Common myeloid progenitor, CD34-positive (primary cell): Measurements from ENCODE around the gene SPACA1. TPM values are rescaled to one million over a fixed set of nuclear protein-coding genes. Genes with fewer than 3 reads are reported as not detected.
A peak's percentile ranks its signal among the peaks of the same experiment; 100 is the strongest.
"Not testable (repeated sequence)": the region's sequence is repeated elsewhere in the genome, so short reads cannot be mapped to it uniquely, and the experiment has no call there.

Source experiments
- CTCF ChIA-PET: fragments of 350-600 bp; sonication (Branson Sonifier 250); formaldehyde crosslinking; loops from one replicate; lab custom pipeline; 2021; ENCODE audit warnings: antibody characterized with exemption; lab: Charles Lee
- POLR2A ChIA-PET: fragments of 350-600 bp; sonication (Branson Sonifier 250); formaldehyde crosslinking; loops from one replicate; lab custom pipeline; 2021; ENCODE audit warnings: antibody characterized with exemption; lab: Charles Lee
- DNase-seq, 3 donors: peaks; one replicate each; pipeline versions ENCODE4 v3.0.0 to v3.0.0-alpha.2; 2013
- H3K27ac ChIP-seq, 2 experiments: 1 replicate in 1 of 2; 2 replicates in 1 of 2; pipeline ENCODE4 v1.7.0; 2013; ENCODE audit warnings: inconsistent platforms in 2 of 2, low read length in 2 of 2, mild to moderate bottlenecking in 2 of 2, low read depth in 1 of 2, moderate library complexity in 1 of 2; ENCODE audit not compliant: severe bottlenecking in 2 of 2, insufficient read depth in 1 of 2, poor library complexity in 1 of 2
- H3K27me3 ChIP-seq, 5 experiments: replicated peaks in 2 of 5; 1 replicate in 3 of 5; 2 replicates in 2 of 5; pipeline versions ENCODE4 v1.6.1 to v1.7.0; 2013; ENCODE audit warnings: low read length in 4 of 5, mild to moderate bottlenecking in 2 of 5, moderate library complexity in 2 of 5, inconsistent platforms in 1 of 5; ENCODE audit not compliant: insufficient read depth in 5 of 5, control insufficient read depth in 4 of 5
- H3K36me3 ChIP-seq, 4 experiments: 1 replicate in 2 of 4; 2 replicates in 2 of 4; pipeline versions ENCODE4 v1.6.1 to v1.7.0; 2013; ENCODE audit warnings: low read length in 3 of 4, control low read depth in 1 of 4, mild to moderate bottlenecking in 1 of 4; ENCODE audit not compliant: control insufficient read depth in 4 of 4, insufficient read depth in 4 of 4
- H3K4me1 ChIP-seq, 4 experiments: 1 replicate in 3 of 4; 2 replicates in 1 of 4; pipeline versions ENCODE4 v1.6.1 to v1.7.1; 2013; ENCODE audit warnings: low read length in 3 of 4, mild to moderate bottlenecking in 3 of 4, control low read depth in 1 of 4, inconsistent platforms in 1 of 4, moderate library complexity in 1 of 4; ENCODE audit not compliant: control insufficient read depth in 4 of 4, insufficient read depth in 4 of 4; ENCODE audit errors: control extremely low read depth in 1 of 4
- H3K4me3 ChIP-seq, 7 experiments: 1 replicate in 4 of 7; 2 replicates in 3 of 7; pipeline versions ENCODE4 v1.5.1 to v1.7.0; 2013; ENCODE audit warnings: mild to moderate bottlenecking in 7 of 7, low read length in 6 of 7, moderate library complexity in 6 of 7, inconsistent platforms in 2 of 7, low read depth in 2 of 7, control low read depth in 1 of 7; ENCODE audit not compliant: insufficient read depth in 4 of 7, control insufficient read depth in 1 of 7; ENCODE audit errors: extremely low read depth in 1 of 7
- H3K9me3 ChIP-seq, 5 experiments: 1 replicate in 4 of 5; 2 replicates in 1 of 5; pipeline versions ENCODE4 v1.6.1 to v1.7.1; 2013; ENCODE audit warnings: low read length in 4 of 5, mild to moderate bottlenecking in 2 of 5, inconsistent platforms in 1 of 5, low read depth in 1 of 5, moderate library complexity in 1 of 5; ENCODE audit not compliant: control insufficient read depth in 4 of 5, insufficient read depth in 2 of 5; ENCODE audit errors: control extremely low read depth in 1 of 5
- WGBS: methylation state at CpG from one replicate; pipeline ENCODE4 v1.1.5; 2013; ENCODE audit not compliant: insufficient coverage; 5-methylcytosine and 5-hydroxymethylcytosine counted together
- polyA plus RNA-seq: library from polyadenylated mRNA; unstranded; fragments of 120-200 nt; gene quantifications from one replicate; pipeline ENCODE4 v1.2.1, GENCODE V29; 2013

The SPACA1 gene, protein sequence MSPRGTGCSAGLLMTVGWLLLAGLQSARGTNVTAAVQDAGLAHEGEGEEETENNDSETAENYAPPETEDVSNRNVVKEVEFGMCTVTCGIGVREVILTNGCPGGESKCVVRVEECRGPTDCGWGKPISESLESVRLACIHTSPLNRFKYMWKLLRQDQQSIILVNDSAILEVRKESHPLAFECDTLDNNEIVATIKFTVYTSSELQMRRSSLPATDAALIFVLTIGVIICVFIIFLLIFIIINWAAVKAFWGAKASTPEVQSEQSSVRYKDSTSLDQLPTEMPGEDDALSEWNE
- polyA plus RNA-seq = not detected

GRCh38 chr6:88047510-88048150 is at the start of gene SPACA1:
Gene SPACA1, plus strand, starts transcription at chr6:88047841. Its CDS starts 65 bp downstream, at chr6:88047906.
- WGBS = 63% methylated on average over 68 of the region's 77 CpGs
- no peak within 1 kb of the TSS for H3K27ac ChIP-seq
- ChIA-PET CTCF (no interaction called here), POLR2A (no interaction called here)
- no peaks in the 10 kb centered on the region for H3K36me3 ChIP-seq
- no peak for DNase-seq
- H3K27me3 ChIP-seq = peaks cover 0 to 15% (median 3%) of the 10 kb centered on the region in 5 experiments
- H3K4me3 ChIP-seq = no peak within 1 kb of the TSS
- peaks cover 0 to 10% (median 6%) of the 10 kb centered on the region in 5 experiments for H3K9me3 ChIP-seq
- H3K4me1 ChIP-seq = no peaks in the 10 kb centered on the region

DNA sequence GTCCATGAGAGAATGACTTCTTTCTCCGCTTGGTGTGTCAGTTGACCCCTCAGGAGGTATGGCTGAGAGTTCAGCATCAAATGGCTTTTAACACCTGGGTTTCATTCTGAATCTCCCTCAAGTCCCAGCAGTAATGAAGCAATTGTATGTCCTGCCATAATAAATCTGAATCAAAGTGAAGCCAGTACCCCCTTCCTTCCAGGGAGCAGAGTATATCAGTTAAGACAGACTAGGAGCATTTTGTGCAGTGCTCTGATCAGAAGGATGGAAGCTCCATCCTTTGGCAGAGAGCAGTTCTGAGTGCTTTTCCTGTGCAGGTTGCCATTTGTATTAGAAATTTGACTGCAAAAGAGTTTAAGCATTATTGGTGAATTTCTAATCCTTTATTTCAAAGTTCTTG is 46.9 kb upstream of the SPACA1 start:
- POLR2A ChIA-PET = no interaction called here

DNA sequence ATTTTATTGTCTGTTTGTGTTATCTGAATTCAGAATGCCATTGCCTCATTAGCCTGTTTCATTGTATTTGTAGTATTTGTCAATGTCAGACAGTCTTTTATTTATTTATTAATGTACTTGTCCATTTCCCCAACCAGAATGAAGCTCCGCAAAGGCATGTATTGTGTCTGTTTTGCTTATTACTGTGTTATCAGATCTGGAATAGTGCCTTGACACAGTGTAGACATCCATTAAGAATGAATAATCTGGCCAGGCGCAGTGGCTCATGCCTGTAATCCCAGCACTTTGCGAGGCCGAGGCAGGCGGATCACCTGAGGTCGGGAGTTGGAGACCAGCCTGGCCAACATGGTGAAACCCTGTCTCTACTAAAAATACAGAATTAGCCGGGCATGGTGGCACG is 46.4 kb upstream of the SPACA1 start:
- H3K4me3 ChIP-seq, H3K4me1 ChIP-seq, H3K27ac ChIP-seq, H3K36me3 ChIP-seq, POLR2A ChIA-PET, CTCF ChIA-PET, H3K9me3 ChIP-seq, H3K27me3 ChIP-seq, DNase-seq: not testable (repeated sequence)
- 98% methylated on average over 5 of the region's 8 CpGs for WGBS

More for the DNA sequence above, 46.9 kb upstream of the SPACA1 start:
- Histone ChIP-seq H3K27ac (no peak overlapping the region), H3K4me1 (no peaks in the 10 kb centered on the region), H3K36me3 (no peaks in the 10 kb centered on the region), H3K27me3 (no peaks in the 10 kb centered on the region), H3K9me3 (no peaks in the 10 kb centered on the region), H3K4me3 (no peak overlapping the region)
- WGBS = 86% methylated on average over 1 of the region's 1 CpG
- no peak for DNase-seq
- CTCF ChIA-PET = no interaction called here

DNA sequence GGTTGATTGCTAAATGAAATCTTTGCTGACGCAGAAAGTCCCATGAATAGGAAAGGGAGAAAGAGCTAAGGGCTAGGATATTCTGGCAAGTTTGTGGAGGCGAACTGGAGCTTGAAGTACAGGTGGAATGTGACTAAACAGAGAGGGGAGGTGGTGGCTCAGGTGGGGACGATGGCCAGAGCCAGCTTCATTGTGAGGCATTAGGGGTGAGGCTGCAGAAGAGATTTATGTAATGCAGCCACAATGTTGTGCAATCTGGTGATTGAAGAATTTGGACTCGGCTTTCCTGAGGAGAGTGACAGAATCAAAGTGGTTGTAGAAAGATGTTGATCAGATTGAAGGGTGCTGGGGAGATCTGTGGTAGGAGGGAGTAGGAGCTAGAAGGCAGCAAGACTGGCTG is 42.9 kb upstream of the SPACA1 start:
- CTCF ChIA-PET = no interaction called here
- WGBS = 69% methylated on average over 4 of the region's 4 CpGs
- POLR2A ChIA-PET = no interaction called here
- Histone ChIP-seq H3K36me3 (no peaks in the 10 kb centered on the region), H3K27me3 (no peaks in the 10 kb centered on the region), H3K4me1 (peaks cover 0 to 13% (median 0%) of the 10 kb centered on the region in 4 experiments), H3K27ac (no peak overlapping the region), H3K4me3 (no peak overlapping the region), H3K9me3 (no peaks in the 10 kb centered on the region)
- no peak for DNase-seq

DNA sequence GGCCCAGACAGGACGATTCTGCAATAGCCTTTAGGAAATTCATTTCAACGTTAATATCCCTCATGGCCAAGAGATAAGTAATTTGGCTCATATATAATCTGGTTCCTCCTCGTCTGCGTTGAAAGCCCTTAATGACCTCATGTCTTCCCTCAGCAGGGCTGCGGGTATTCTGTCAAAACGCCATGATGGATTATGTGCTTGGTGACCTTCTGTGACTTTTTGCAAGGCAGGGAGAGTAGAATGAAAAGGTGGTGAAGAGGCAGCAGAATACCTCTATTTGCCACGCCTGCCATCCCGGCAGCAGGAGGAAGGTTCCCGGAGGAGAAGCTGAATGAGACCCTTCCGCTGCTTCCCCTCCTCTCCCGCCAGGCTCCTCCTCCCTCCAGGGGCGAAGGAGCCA is 41.1 kb upstream of the SPACA1 start:
- H3K4me3 ChIP-seq = no peak overlapping the region
- H3K9me3 ChIP-seq = no peaks in the 10 kb centered on the region
- 100% methylated on average over 3 of the region's 12 CpGs for WGBS
- H3K36me3 ChIP-seq = no peaks in the 10 kb centered on the region
- CTCF ChIA-PET = no interaction called here
- H3K27ac ChIP-seq = no peak overlapping the region
- H3K27me3 ChIP-seq = no peaks in the 10 kb centered on the region
- no peak for DNase-seq
- peaks cover 0 to 13% (median 0%) of the 10 kb centered on the region in 4 experiments for H3K4me1 ChIP-seq
- POLR2A ChIA-PET = no interaction called here

GRCh38 chr6:88008411-88008810 is 39.2 kb upstream of the SPACA1 start:
- 80% methylated on average over 1 of the region's 4 CpGs for WGBS

GRCh38 chr6:88008831-88009231 is 38.8 kb upstream of the SPACA1 start:
- Histone ChIP-seq H3K9me3 (no peaks in the 10 kb centered on the region), H3K4me3 (peak overlapping the region in 1 of 7 experiments; percentile 36), H3K4me1 (peaks cover 0 to 13% (median 0%) of the 10 kb centered on the region in 4 experiments), H3K27me3 (no peaks in the 10 kb centered on the region), H3K27ac (no peak overlapping the region), H3K36me3 (no peaks in the 10 kb centered on the region)
- WGBS = 40% methylated on average over 1 of the region's 2 CpGs
- ChIA-PET CTCF (no interaction called here), POLR2A (no interaction called here)
- DNase-seq = peak in 1 of 3 donors; percentile 10

More at GRCh38 chr6:88008411-88008810, 39.2 kb upstream of the SPACA1 start:
- Histone ChIP-seq H3K27me3 (no peaks in the 10 kb centered on the region), H3K4me3 (peak overlapping the region in 1 of 7 experiments; percentile 36), H3K4me1 (peaks cover 0 to 13% (median 0%) of the 10 kb centered on the region in 4 experiments), H3K36me3 (no peaks in the 10 kb centered on the region), H3K9me3 (no peaks in the 10 kb centered on the region), H3K27ac (no peak overlapping the region)
- ChIA-PET POLR2A (no interaction called here), CTCF (interaction anchor here (0.6 kb wide), 1 partner anchor 24 kb away, joined by 3 read pairs; no protein-coding TSS in a partner anchor)
- no peak for DNase-seq
